Activated T-cell treated with anti-CD3 and anti-CD28 coated beads, Interleukin-2, amount 50 U/mL, for 24 hours (primary cell): ENCODE data around the gene SRSF5.

ENCODE experiments used
- DNase-seq: peaks from one replicate; pipeline ENCODE4 v3.0.0-alpha.2; 2020
- H3K27ac Mint-ChIP-seq: 2 replicates; pipeline ENCODE4 v1.8.0; 2020; ENCODE audit warnings: mild to moderate bottlenecking, mixed read lengths
- H3K27me3 Mint-ChIP-seq: 2 replicates; pipeline ENCODE4 v1.8.0; 2020; ENCODE audit warnings: mixed read lengths
- H3K36me3 Mint-ChIP-seq: 2 replicates; pipeline ENCODE4 v1.8.0; 2020; ENCODE audit warnings: low read depth, mixed read lengths
- H3K4me1 Mint-ChIP-seq: 2 replicates; pipeline ENCODE4 v1.8.0; 2020; ENCODE audit warnings: low read depth, mixed read lengths
- H3K4me3 Mint-ChIP-seq: 2 replicates; pipeline ENCODE4 v1.8.0; 2020; ENCODE audit warnings: mild to moderate bottlenecking, moderate library complexity, mixed read lengths
- H3K9me3 Mint-ChIP-seq: 2 replicates; pipeline ENCODE4 v1.8.0; 2020; ENCODE audit warnings: mixed read lengths

SRSF5 gene

GRCh38 chr14:69780092-69780491 is 13.2 kb downstream of the SRSF5 start:
- Mint-ChIP-seq H3K27ac (no peak overlapping the region), H3K36me3 (peaks cover 68% of the 10 kb centered on the region), H3K4me1 (peaks cover 47% of the 10 kb centered on the region), H3K4me3 (no peak overlapping the region), H3K9me3 (no peaks in the 10 kb centered on the region), H3K27me3 (no peaks in the 10 kb centered on the region)
- no peak for DNase-seq

- H3K4me1 Mint-ChIP-seq, result peaks cover 40% of the 10 kb centered on the region
Measured at GRCh38 chr14:69780952-69781351, 14.0 kb downstream of the SRSF5 start.

GRCh38 chr14:69784942-69785341 is 18.0 kb downstream of the SRSF5 start:
- Mint-ChIP-seq H3K4me1 (peaks cover 9% of the 10 kb centered on the region), H3K9me3 (no peaks in the 10 kb centered on the region), H3K4me3 (no peak overlapping the region), H3K36me3 (peaks cover 31% of the 10 kb centered on the region), H3K27ac (no peak overlapping the region), H3K27me3 (no peaks in the 10 kb centered on the region)
- no peak for DNase-seq

More at GRCh38 chr14:69780952-69781351, 14.0 kb downstream of the SRSF5 start:
- DNase-seq, result no peak
- H3K27ac Mint-ChIP-seq, result peak overlapping the region; percentile 31
- H3K4me3 Mint-ChIP-seq, result no peak overlapping the region
- H3K27me3 Mint-ChIP-seq, result no peaks in the 10 kb centered on the region
- no peaks in the 10 kb centered on the region for H3K9me3 Mint-ChIP-seq
- H3K36me3 Mint-ChIP-seq, result peaks cover 63% of the 10 kb centered on the region

- Mint-ChIP-seq H3K4me1 (no peaks in the 10 kb centered on the region), H3K4me3 (no peak overlapping the region), H3K27me3 (no peaks in the 10 kb centered on the region), H3K9me3 (no peaks in the 10 kb centered on the region), H3K27ac (no peak overlapping the region), H3K36me3 (peaks cover 16% of the 10 kb centered on the region)
- DNase-seq, result no peak
Measured at GRCh38 chr14:69786603-69787002, 19.7 kb downstream of the SRSF5 start.

GRCh38 chr14:69789118-69789640 is 22.2 kb downstream of the SRSF5 start:
- H3K27ac Mint-ChIP-seq, result no peak overlapping the region

GRCh38 chr14:69792887-69793421 is 26.0 kb downstream of the SRSF5 start:
- Mint-ChIP-seq H3K4me3 (no peak overlapping the region), H3K27me3 (no peaks in the 10 kb centered on the region), H3K4me1 (no peaks in the 10 kb centered on the region), H3K27ac (no peak overlapping the region), H3K9me3 (no peaks in the 10 kb centered on the region), H3K36me3 (no peaks in the 10 kb centered on the region)
- no peak for DNase-seq

More at GRCh38 chr14:69789118-69789640, 22.2 kb downstream of the SRSF5 start:
- Mint-ChIP-seq H3K27me3 (no peaks in the 10 kb centered on the region), H3K4me1 (no peaks in the 10 kb centered on the region), H3K4me3 (no peak overlapping the region), H3K36me3 (peaks cover 9% of the 10 kb centered on the region), H3K9me3 (no peaks in the 10 kb centered on the region)
- DNase-seq, result no peak

- no peak overlapping the region for H3K4me3 Mint-ChIP-seq
- H3K4me1 Mint-ChIP-seq, result no peaks in the 10 kb centered on the region
- no peak overlapping the region for H3K27ac Mint-ChIP-seq
- no peaks in the 10 kb centered on the region for H3K36me3 Mint-ChIP-seq
- no peak for DNase-seq
- H3K9me3 Mint-ChIP-seq, result no peaks in the 10 kb centered on the region
- H3K27me3 Mint-ChIP-seq, result no peaks in the 10 kb centered on the region
Measured at GRCh38 chr14:69794791-69795190, 27.8 kb downstream of the SRSF5 start.

- H3K4me3 Mint-ChIP-seq, result no peak overlapping the region
- H3K27me3 Mint-ChIP-seq, result no peaks in the 10 kb centered on the region
- DNase-seq, result no peak
- no peaks in the 10 kb centered on the region for H3K36me3 Mint-ChIP-seq
- no peaks in the 10 kb centered on the region for H3K9me3 Mint-ChIP-seq
- H3K4me1 Mint-ChIP-seq, result no peaks in the 10 kb centered on the region
- no peak overlapping the region for H3K27ac Mint-ChIP-seq
Measured at GRCh38 chr14:69795691-69796090, 28.7 kb downstream of the SRSF5 start.

GRCh38 chr14:69796797-69797500 is 30.0 kb downstream of the SRSF5 start, which contains the start of gene SLC10A1:
Gene SLC10A1 (minus strand): TSS chr14:69797241. CDS start chr14:69797155, 86 bp downstream.
- Mint-ChIP-seq H3K36me3 (no peaks in the 10 kb centered on the region), H3K27me3 (no peaks in the 10 kb centered on the region), H3K27ac (no peak within 1 kb of the TSS), H3K4me1 (no peaks in the 10 kb centered on the region), H3K9me3 (peaks cover 2% of the 10 kb centered on the region), H3K4me3 (no peak within 1 kb of the TSS)
- DNase-seq, result no peak

GRCh38 chr14:69797573-69798338 is 30.8 kb downstream of the SRSF5 start:
- no peaks in the 10 kb centered on the region for H3K27me3 Mint-ChIP-seq
- H3K9me3 Mint-ChIP-seq, result peaks cover 2% of the 10 kb centered on the region
- DNase-seq, result no peak
- H3K36me3 Mint-ChIP-seq, result no peaks in the 10 kb centered on the region
- H3K4me3 Mint-ChIP-seq, result no peak overlapping the region
- H3K27ac Mint-ChIP-seq, result no peak overlapping the region
- no peaks in the 10 kb centered on the region for H3K4me1 Mint-ChIP-seq

- Mint-ChIP-seq H3K27ac (no peak overlapping the region), H3K36me3 (no peaks in the 10 kb centered on the region), H3K27me3 (no peaks in the 10 kb centered on the region), H3K4me1 (no peaks in the 10 kb centered on the region), H3K4me3 (no peak overlapping the region), H3K9me3 (peaks cover 2% of the 10 kb centered on the region)
- DNase-seq, result no peak
Measured at GRCh38 chr14:69798339-69798735, 31.4 kb downstream of the SRSF5 start.

- Mint-ChIP-seq H3K4me1 (no peaks in the 10 kb centered on the region), H3K27me3 (no peaks in the 10 kb centered on the region), H3K36me3 (no peaks in the 10 kb centered on the region), H3K27ac (no peak overlapping the region), H3K9me3 (peaks cover 2% of the 10 kb centered on the region), H3K4me3 (no peak overlapping the region)
- no peak for DNase-seq
Measured at GRCh38 chr14:69803753-69804152, 36.8 kb downstream of the SRSF5 start.

GRCh38 chr14:69804902-69805301 is 38.0 kb downstream of the SRSF5 start:
- Mint-ChIP-seq H3K9me3 (peaks cover 2% of the 10 kb centered on the region), H3K27ac (no peak overlapping the region), H3K36me3 (no peaks in the 10 kb centered on the region), H3K27me3 (no peaks in the 10 kb centered on the region), H3K4me3 (no peak overlapping the region), H3K4me1 (no peaks in the 10 kb centered on the region)
- DNase-seq, result no peak

GRCh38 chr14:69807192-69807591 is 40.2 kb downstream of the SRSF5 start:
- Mint-ChIP-seq H3K27me3 (no peaks in the 10 kb centered on the region), H3K36me3 (no peaks in the 10 kb centered on the region), H3K27ac (no peak overlapping the region), H3K9me3 (no peaks in the 10 kb centered on the region), H3K4me3 (no peak overlapping the region), H3K4me1 (no peaks in the 10 kb centered on the region)
- DNase-seq, result no peak
